Caco-2 (cell line): ENCODE measurements around the gene APBB1. TPM values are rescaled to one million over a fixed set of nuclear protein-coding genes. Genes with fewer than 3 reads are reported as not detected.

Experiments
- BruUV-seq: library from RNA; stranded (reverse); fragments of 400-500 nt; replicated peaks from 2 replicates; lab custom pipeline; 2021; lab: Mats Ljungman, UMichigan
- CTCF ChIA-PET: fragments of 300-600 bp; sonication (Branson Sonifier 250); formaldehyde crosslinking; loops from one replicate; lab custom pipeline; 2022; ENCODE audit warnings: antibody characterized with exemption; lab: Charles Lee
- POLR2A ChIA-PET: fragments of 300-600 bp; sonication (Branson Sonifier 250); formaldehyde crosslinking; loops from one replicate; lab custom pipeline; 2022; ENCODE audit warnings: antibody characterized with exemption; lab: Charles Lee
- DNase-seq, 2 experiments: peaks; one replicate each; pipeline versions ENCODE4 v3.0.0 to v3.0.0-alpha.2; 2020 to 2022
- H3K27me3 ChIP-seq: replicated peaks from 2 replicates; pipeline ENCODE4 v1.6.0; 2011; ENCODE audit warnings: low read length; ENCODE audit not compliant: control insufficient read depth, insufficient read depth
- H3K36me3 ChIP-seq: 2 replicates; pipeline ENCODE4 v1.5.1; 2011; ENCODE audit warnings: low read length; ENCODE audit not compliant: control insufficient read depth, insufficient read depth
- H3K4me1 ChIP-seq: fragments of 250-450 bp; sonication (Bioruptor Pico); 2 replicates; pipeline ENCODE4 v1.5.1; 2020; ENCODE audit warnings: mild to moderate bottlenecking
- H3K4me3 ChIP-seq: 2 replicates; pipeline ENCODE4 v1.5.1; 2011; ENCODE audit warnings: low read depth, mild to moderate bottlenecking, control low read depth, low read length
- H3K9me3 ChIP-seq: fragments of 250-450 bp; sonication (Bioruptor Pico); 2 replicates; pipeline ENCODE4 v1.5.1; 2020; ENCODE audit warnings: mild to moderate bottlenecking, moderate library complexity
- H3K27ac Mint-ChIP-seq: one replicate; pipeline ENCODE4 v1.8.0; 2022; ENCODE audit warnings: mixed read lengths; ENCODE audit not compliant: unreplicated experiment
- H3K27me3 Mint-ChIP-seq: one replicate; pipeline ENCODE4 v1.8.0; 2022; ENCODE audit warnings: mixed read lengths; ENCODE audit not compliant: insufficient read depth, unreplicated experiment
- H3K36me3 Mint-ChIP-seq: one replicate; pipeline ENCODE4 v1.8.0; 2022; ENCODE audit warnings: mild to moderate bottlenecking, mixed read lengths; ENCODE audit not compliant: insufficient read depth, unreplicated experiment
- H3K4me1 Mint-ChIP-seq: one replicate; pipeline ENCODE4 v1.8.0; 2022; ENCODE audit warnings: low read depth, mixed read lengths; ENCODE audit not compliant: unreplicated experiment
- H3K4me3 Mint-ChIP-seq: one replicate; pipeline ENCODE4 v1.8.0; 2022; ENCODE audit warnings: mild to moderate bottlenecking, moderate library complexity, mixed read lengths; ENCODE audit not compliant: unreplicated experiment
- H3K9me3 Mint-ChIP-seq: one replicate; pipeline ENCODE4 v1.8.0; 2022; ENCODE audit warnings: mixed read lengths; ENCODE audit not compliant: unreplicated experiment
- CTCF ChIP-seq, 2 experiments: fragments of 200-600 bp in 1 of 2; IDR thresholded peaks; 1 replicate in 1 of 2; 2 replicates in 1 of 2; pipeline versions ENCODE4 v1.5.1 to v1.8.0; 2011 to 2022; ENCODE audit warnings: antibody characterized with exemption in 1 of 2, control low read depth in 1 of 2, inconsistent platforms in 1 of 2, low read depth in 1 of 2, low read length in 1 of 2, mild to moderate bottlenecking in 1 of 2, moderate library complexity in 1 of 2; ENCODE audit not compliant: insufficient read depth in 1 of 2, severe bottlenecking in 1 of 2, unreplicated experiment in 1 of 2
- intact Hi-C: fragments of 100-400 bp; cut with micrococcal nuclease; formaldehyde crosslinking; loops from one replicate; pipeline ENCODE4 v1.10.0; 2022; ENCODE audit not compliant: unreplicated experiment
- total RNA-seq: library from RNA; stranded (reverse); gene quantifications from 2 replicates; pipeline ENCODE4 v1.2.3, GENCODE V29; 2022

APBB1 gene
- total RNA-seq, 1 experiment from 2014 or later, result 37.8 TPM

GRCh38 chr11:6365659-6366058 lies 53.2 kb downstream of the APBB1 start:
- Histone ChIP-seq H3K9me3 (no peaks in the 10 kb centered on the region), H3K36me3 (no peaks in the 10 kb centered on the region), H3K4me3 (no peak overlapping the region), H3K4me1 (peaks cover 16% of the 10 kb centered on the region; the same call in 1 of the 2 replicates), H3K27me3 (no peaks in the 10 kb centered on the region)
- H3K27ac Mint-ChIP-seq, result no peak overlapping the region
- no TSS peak for BruUV-seq
- CTCF ChIA-PET, result interaction anchor here (0.7 to 1.0 kb wide), 4 partner anchors 11 to 115 kb away, joined by 3 to 7 read pairs (median 4); no protein-coding TSS in a partner anchor
- intact Hi-C loops, result no loop called here
- POLR2A ChIA-PET, result no interaction called here
- H3K4me3 Mint-ChIP-seq, result no peak overlapping the region
- no peaks in the 10 kb centered on the region for H3K9me3 Mint-ChIP-seq
- H3K4me1 Mint-ChIP-seq, result no peaks in the 10 kb centered on the region
- no peaks in the 10 kb centered on the region for H3K27me3 Mint-ChIP-seq
- no peaks in the 10 kb centered on the region for H3K36me3 Mint-ChIP-seq
- no peak for TF ChIP-seq CTCF (IDR thresholded peaks at IDR 0.05; ENCODE audit: insufficient read depth in 1 of 2, low read depth in 1 of 2, low read length in 1 of 2, severe bottlenecking in 1 of 2, unreplicated experiment in 1 of 2)
- peak in 1 of 2 experiments; percentile 45 for DNase-seq

GRCh38 chr11:6362873-6363678 lies 55.8 kb downstream of the APBB1 start:
- H3K36me3 Mint-ChIP-seq, result no peaks in the 10 kb centered on the region
- CTCF ChIA-PET, result interaction anchor here (0.5 to 2.6 kb wide), 49 partner anchors 9 to 370 kb away, joined by 3 to 75 read pairs (median 4); partner anchors contain the start of genes CAVIN3, CCKBR, FHIP1B and HPX
- Histone ChIP-seq H3K27me3 (no peaks in the 10 kb centered on the region), H3K4me3 (no peak overlapping the region), H3K36me3 (no peaks in the 10 kb centered on the region), H3K9me3 (no peaks in the 10 kb centered on the region), H3K4me1 (peaks cover 16% of the 10 kb centered on the region; the same call in 1 of the 2 replicates)
- no peaks in the 10 kb centered on the region for H3K9me3 Mint-ChIP-seq
- no peak overlapping the region for H3K27ac Mint-ChIP-seq
- POLR2A ChIA-PET, result interaction anchor here (1.0 kb wide), 1 partner anchor 118 kb away, joined by 4 read pairs; the partner anchor contains the start of genes ARFIP2 and TIMM10B
- BruUV-seq, result no TSS peak
- no peak overlapping the region for H3K4me3 Mint-ChIP-seq
- H3K4me1 Mint-ChIP-seq, result no peaks in the 10 kb centered on the region
- intact Hi-C loops, result loop anchor here (1.0 to 2.0 kb wide), 2 partner anchors 48 to 112 kb away; no protein-coding TSS in a partner anchor
- peak; percentile 79 to 97 for TF ChIP-seq CTCF (IDR thresholded peaks at IDR 0.05; ENCODE audit: insufficient read depth in 1 of 2, low read depth in 1 of 2, low read length in 1 of 2, severe bottlenecking in 1 of 2, unreplicated experiment in 1 of 2)
- DNase-seq, result peak; percentile 86 to 87
- H3K27me3 Mint-ChIP-seq, result no peaks in the 10 kb centered on the region

- Histone ChIP-seq H3K27me3 (no peaks in the 10 kb centered on the region), H3K4me1 (peaks cover 16% of the 10 kb centered on the region; the same call in 1 of the 2 replicates), H3K36me3 (no peaks in the 10 kb centered on the region), H3K9me3 (no peaks in the 10 kb centered on the region), H3K4me3 (no peak overlapping the region)
- no peak overlapping the region for H3K4me3 Mint-ChIP-seq
- H3K4me1 Mint-ChIP-seq, result no peaks in the 10 kb centered on the region
- CTCF ChIA-PET, result interaction anchor here (0.6 to 2.6 kb wide), 47 partner anchors 8 to 370 kb away, joined by 3 to 75 read pairs (median 4); partner anchors contain the start of genes CAVIN3, CCKBR, FHIP1B and HPX
- no peak for TF ChIP-seq CTCF (IDR thresholded peaks at IDR 0.05; ENCODE audit: insufficient read depth in 1 of 2, low read depth in 1 of 2, low read length in 1 of 2, severe bottlenecking in 1 of 2, unreplicated experiment in 1 of 2)
- H3K27me3 Mint-ChIP-seq, result no peaks in the 10 kb centered on the region
- no peak overlapping the region for H3K27ac Mint-ChIP-seq
- no peaks in the 10 kb centered on the region for H3K9me3 Mint-ChIP-seq
- BruUV-seq, result no TSS peak
- no peaks in the 10 kb centered on the region for H3K36me3 Mint-ChIP-seq
- POLR2A ChIA-PET, result interaction anchor here (1.0 kb wide), 1 partner anchor 119 kb away, joined by 4 read pairs; the partner anchor contains the start of genes ARFIP2 and TIMM10B
- DNase-seq, result no peak
- intact Hi-C loops, result loop anchor here (2.0 kb wide), 1 partner anchor 48 kb away; no protein-coding TSS in a partner anchor
Measured at GRCh38 chr11:6362185-6362872, 56.6 kb downstream of the APBB1 start.
